ENCODE measurements around the gene LY86. TPM values are rescaled to one million over a fixed set of nuclear protein-coding genes. Genes with fewer than 3 reads are reported as not detected.

The LY86 gene
- total and polyA plus RNA-seq, 2 of the 13 experiments (the other 11 are each of a cell fraction or from before 2014, with no cell fraction given), result not detected

GRCh38 chr6:6695625-6696276 is 107.2 kb downstream of the LY86 start:
- Histone ChIP-seq H4K20me1 (ENCODE audit: insufficient read depth, low read length) (no peaks in the 10 kb centered on the region), H3K27ac (ENCODE audit: extremely low read length, insufficient read depth, low read length) (no peak overlapping the region), H3K4me1 (ENCODE audit: insufficient read depth, low read length) (0 out of 2 replicates have a peak, but pooled peaks cover 4% of the 10 kb centered on the region), H3K4me2 (ENCODE audit: low read depth, low read length) (no peak overlapping the region), H3K27me3 (ENCODE audit: control insufficient read depth in 1 of 2, insufficient read depth in 2 of 2, low read length in 2 of 2) (peaks cover 0 to 6% of the 10 kb centered on the region in 2 experiments; a peak in 2 of 5 replicates), H2AFZ (ENCODE audit: low read length) (no peak overlapping the region), H3K9me3 (ENCODE audit: low read length) (peaks cover 13% of the 10 kb centered on the region), H3K4me3 (replicated peaks in 1 of 3; ENCODE audit: insufficient read depth in 1 of 3, low read depth in 2 of 3, low read length in 3 of 3) (no peak overlapping the region), H3K36me3 (replicated peaks in 1 of 2; ENCODE audit: control insufficient read depth in 1 of 2, insufficient read depth in 2 of 2, low read length in 2 of 2) (no peaks in the 10 kb centered on the region), H3K79me2 (ENCODE audit: insufficient read depth, low read length) (no peaks in the 10 kb centered on the region), H3K9ac (ENCODE audit: insufficient read depth, low read depth, low read length) (no peak overlapping the region)
- no peak for DNase-seq (ENCODE audit: low spot score)
- TF ChIP-seq ZEB1 (IDR thresholded peaks at IDR 0.05; ENCODE audit: insufficient replicate concordance, low read depth), result no peak
- TF ChIP-seq, protein P1, sequence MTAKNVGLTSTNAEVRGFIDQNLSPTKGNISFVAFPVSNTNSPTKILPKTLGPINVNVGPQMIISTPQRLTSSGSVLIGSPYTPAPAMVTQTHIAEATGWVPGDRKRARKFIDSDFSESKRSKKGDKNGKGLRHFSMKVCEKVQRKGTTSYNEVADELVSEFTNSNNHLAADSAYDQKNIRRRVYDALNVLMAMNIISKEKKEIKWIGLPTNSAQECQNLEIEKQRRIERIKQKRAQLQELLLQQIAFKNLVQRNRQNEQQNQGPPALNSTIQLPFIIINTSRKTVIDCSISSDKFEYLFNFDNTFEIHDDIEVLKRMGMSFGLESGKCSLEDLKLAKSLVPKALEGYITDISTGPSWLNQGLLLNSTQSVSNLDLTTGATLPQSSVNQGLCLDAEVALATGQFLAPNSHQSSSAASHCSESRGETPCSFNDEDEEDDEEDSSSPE (CRISPR knock-in tag; IDR thresholded peaks at IDR 0.05), result no peak
- TF ChIP-seq ZNF512 (CRISPR knock-in tag; IDR thresholded peaks at IDR 0.05), result no peak
- TF ChIP-seq ARID2 (CRISPR knock-in tag; IDR thresholded peaks at IDR 0.05; ENCODE audit: borderline replicate concordance), result no peak
- TF ChIP-seq CEBPZ (IDR thresholded peaks at IDR 0.05; ENCODE audit: low read length), result no peak
- no peak for TF ChIP-seq SIN3A (IDR thresholded peaks at IDR 0.05; ENCODE audit: borderline replicate concordance, low read depth, low read length)
- no TSS peak for BruUV-seq (replicated peaks)
- 5% methylated on average over 6 of the region's 6 CpGs for WGBS (ENCODE audit: low lambda C conversion rate)
- FAIRE-seq, result no peak
- CTCF ChIA-PET (ENCODE audit: low intra/inter-chr PET ratio, low total read pairs), result no interaction called here
- in situ Hi-C loops (cut with HindIII; ENCODE audit: extremely low pct_ligation_motif_present, low pct_unique_long_range_greater_than_20kb) (loop anchor here (25.0 kb wide), 1 partner anchor 917 kb away; no protein-coding TSS in a partner anchor), intact Hi-C loops (cut with micrococcal nuclease; ENCODE audit: unreplicated experiment) (no loop called here)
- no peak for ATAC-seq
- POLR2A ChIA-PET, result no interaction called here
